ENCODE results near the gene HDHD5.

Gene HDHD5

DNA sequence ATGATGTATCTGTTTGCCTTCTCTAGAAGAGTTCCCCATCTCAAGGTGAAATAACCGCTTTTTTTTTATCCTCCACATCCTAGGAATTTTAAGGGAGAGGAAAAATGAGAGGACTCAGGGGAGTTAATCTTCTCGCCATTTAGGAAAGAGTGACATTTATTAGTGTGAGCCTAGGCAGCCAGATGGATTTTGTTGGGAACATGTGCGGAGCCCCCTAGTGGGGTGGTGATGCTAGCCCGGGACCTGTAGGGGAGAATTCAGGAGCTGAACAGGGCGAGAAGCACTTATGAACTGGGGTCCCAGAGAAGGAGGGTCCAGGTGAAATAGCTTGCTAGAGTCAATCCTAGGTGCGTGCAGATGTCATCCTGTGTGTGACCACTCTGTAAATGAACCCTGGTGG, 63.5 kb downstream of the HDHD5 start:
- H3K4me3 ChIP-seq (ENCODE audit: low read length in 2 of 2): no peak overlapping the region
- H3K27ac ChIP-seq (ENCODE audit: low read length): no peak overlapping the region
- no peaks in the 10 kb centered on the region for H3K27me3 ChIP-seq (ENCODE audit: control insufficient read depth in 1 of 2, insufficient read depth in 2 of 2, low read length in 2 of 2)
- H3K36me3 ChIP-seq (ENCODE audit: control insufficient read depth in 2 of 2, insufficient read depth in 2 of 2, low read length in 2 of 2): peaks cover 0 to 8% of the 10 kb centered on the region in 2 donors
- H3K9ac ChIP-seq (ENCODE audit: low read length in 2 of 2): no peak overlapping the region
- H3K4me1 ChIP-seq (ENCODE audit: control insufficient read depth, insufficient read depth, low read length): no peaks in the 10 kb centered on the region
- H3K9me3 ChIP-seq (ENCODE audit: control insufficient read depth in 2 of 2, low read length in 2 of 2): no peaks in the 10 kb centered on the region

DNA sequence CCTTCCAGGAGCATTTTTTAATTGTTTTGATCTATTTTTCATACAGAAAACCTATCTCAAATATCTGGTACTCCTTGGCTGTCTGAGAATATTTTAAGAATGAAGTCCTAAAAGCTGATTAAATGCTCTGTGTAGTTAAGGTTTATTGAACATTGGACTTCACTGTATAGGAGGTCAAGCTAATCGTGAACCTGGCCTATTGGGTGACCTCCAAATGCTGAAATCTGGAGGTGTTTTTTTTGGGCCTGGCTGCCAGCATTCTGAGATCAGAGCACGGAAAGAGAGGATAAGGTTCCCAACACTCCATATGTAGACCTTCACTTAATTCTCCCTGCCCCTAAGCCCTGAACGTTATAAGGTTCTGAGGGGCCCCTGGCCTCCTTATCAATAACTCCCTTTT, 66.0 kb downstream of the HDHD5 start:
- no peaks in the 10 kb centered on the region for H3K27me3 ChIP-seq (ENCODE audit: control insufficient read depth in 1 of 2, insufficient read depth in 2 of 2, low read length in 2 of 2)
- H3K36me3 ChIP-seq (ENCODE audit: control insufficient read depth in 2 of 2, insufficient read depth in 2 of 2, low read length in 2 of 2): peaks cover 0 to 2% of the 10 kb centered on the region in 2 donors
- H3K27ac ChIP-seq (ENCODE audit: low read length): no peak overlapping the region
- H3K9ac ChIP-seq (ENCODE audit: low read length in 2 of 2): no peak overlapping the region
- no peak overlapping the region for H3K4me3 ChIP-seq (ENCODE audit: low read length in 2 of 2)
- no peaks in the 10 kb centered on the region for H3K4me1 ChIP-seq (ENCODE audit: control insufficient read depth, insufficient read depth, low read length)
- H3K9me3 ChIP-seq (ENCODE audit: control insufficient read depth in 2 of 2, low read length in 2 of 2): no peaks in the 10 kb centered on the region

DNA sequence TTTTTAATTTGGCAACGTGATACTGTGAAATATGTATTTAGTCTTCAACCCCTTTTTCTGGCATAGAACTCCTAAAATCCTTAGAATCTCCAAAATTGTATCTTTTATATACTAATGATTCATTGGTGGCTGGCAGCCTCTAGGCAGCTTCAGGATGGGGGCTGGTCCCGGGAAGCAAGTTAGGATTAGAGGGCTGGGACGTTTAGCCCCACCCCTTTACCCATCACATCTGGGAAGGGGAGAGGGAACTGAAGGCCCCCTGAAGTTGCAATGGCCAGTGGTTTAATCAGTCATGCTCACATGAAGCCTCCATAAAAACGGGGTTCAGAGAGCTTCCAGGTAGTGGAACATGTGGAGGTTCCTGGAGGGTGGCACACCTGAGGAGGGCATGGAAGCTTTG, 67.2 kb downstream of the HDHD5 start:
- Histone ChIP-seq H3K9me3 (ENCODE audit: control insufficient read depth in 2 of 2, low read length in 2 of 2) (no peaks in the 10 kb centered on the region), H3K27me3 (ENCODE audit: control insufficient read depth in 1 of 2, insufficient read depth in 2 of 2, low read length in 2 of 2) (peaks cover 1 to 2% of the 10 kb centered on the region in 2 donors), H3K9ac (ENCODE audit: low read length in 2 of 2) (no peak overlapping the region), H3K4me3 (ENCODE audit: low read length in 2 of 2) (no peak overlapping the region), H3K4me1 (ENCODE audit: control insufficient read depth, insufficient read depth, low read length) (no peaks in the 10 kb centered on the region), H3K27ac (ENCODE audit: low read length) (no peak overlapping the region), H3K36me3 (ENCODE audit: control insufficient read depth in 2 of 2, insufficient read depth in 2 of 2, low read length in 2 of 2) (no peaks in the 10 kb centered on the region)

DNA sequence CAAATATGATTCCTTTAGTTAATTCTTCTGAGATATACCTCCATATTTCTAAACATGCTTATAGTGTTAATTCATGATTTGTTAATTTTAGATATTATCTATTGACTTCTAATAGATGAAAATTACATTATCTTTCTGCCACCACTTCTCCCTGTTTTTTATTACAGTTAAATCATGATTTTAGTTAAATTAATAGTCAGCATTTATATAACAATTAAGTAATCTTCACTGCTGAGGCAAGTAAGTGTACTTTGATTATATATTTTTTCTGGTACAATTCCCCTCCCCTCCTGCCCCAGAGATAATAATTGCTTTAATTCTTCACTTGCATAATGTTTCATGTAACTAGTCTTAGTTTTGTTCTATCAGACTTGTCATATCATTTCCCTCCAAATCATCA, 68.5 kb downstream of the HDHD5 start:
- no peak overlapping the region for H3K27ac ChIP-seq (ENCODE audit: low read length)
- peaks cover 9% of the 10 kb centered on the region for H3K4me1 ChIP-seq (ENCODE audit: control insufficient read depth, insufficient read depth, low read length)
- H3K9me3 ChIP-seq (ENCODE audit: control insufficient read depth in 2 of 2, low read length in 2 of 2): no peaks in the 10 kb centered on the region
- no peak overlapping the region for H3K4me3 ChIP-seq (ENCODE audit: low read length in 2 of 2)
- H3K36me3 ChIP-seq (ENCODE audit: control insufficient read depth in 2 of 2, insufficient read depth in 2 of 2, low read length in 2 of 2): no peaks in the 10 kb centered on the region
- H3K9ac ChIP-seq (ENCODE audit: low read length in 2 of 2): no peak overlapping the region
- peaks cover 4 to 12% of the 10 kb centered on the region in 2 donors for H3K27me3 ChIP-seq (ENCODE audit: control insufficient read depth in 1 of 2, insufficient read depth in 2 of 2, low read length in 2 of 2)
